GM18508 (cell line): ENCODE data around the gene LMF1.

Experiments
- ATAC-seq: cut with Tn5 transposase; IDR thresholded peaks from one replicate; pipeline ENCODE4 v1.9.1; 2021; ENCODE audit warnings: moderate number of reproducible peaks; ENCODE audit not compliant: insufficient read depth, unreplicated experiment

The LMF1 gene

GRCh38 chr16:970766-971581 is at the start of gene LMF1:
TSS of gene LMF1 (minus strand) at chr16:970984. CDS start at chr16:970980, 4 bp downstream.
- peak; percentile 50 for ATAC-seq

GRCh38 chr16:1020091-1020399 is 49.3 kb upstream of the LMF1 start:
- ATAC-seq = no peak

DNA sequence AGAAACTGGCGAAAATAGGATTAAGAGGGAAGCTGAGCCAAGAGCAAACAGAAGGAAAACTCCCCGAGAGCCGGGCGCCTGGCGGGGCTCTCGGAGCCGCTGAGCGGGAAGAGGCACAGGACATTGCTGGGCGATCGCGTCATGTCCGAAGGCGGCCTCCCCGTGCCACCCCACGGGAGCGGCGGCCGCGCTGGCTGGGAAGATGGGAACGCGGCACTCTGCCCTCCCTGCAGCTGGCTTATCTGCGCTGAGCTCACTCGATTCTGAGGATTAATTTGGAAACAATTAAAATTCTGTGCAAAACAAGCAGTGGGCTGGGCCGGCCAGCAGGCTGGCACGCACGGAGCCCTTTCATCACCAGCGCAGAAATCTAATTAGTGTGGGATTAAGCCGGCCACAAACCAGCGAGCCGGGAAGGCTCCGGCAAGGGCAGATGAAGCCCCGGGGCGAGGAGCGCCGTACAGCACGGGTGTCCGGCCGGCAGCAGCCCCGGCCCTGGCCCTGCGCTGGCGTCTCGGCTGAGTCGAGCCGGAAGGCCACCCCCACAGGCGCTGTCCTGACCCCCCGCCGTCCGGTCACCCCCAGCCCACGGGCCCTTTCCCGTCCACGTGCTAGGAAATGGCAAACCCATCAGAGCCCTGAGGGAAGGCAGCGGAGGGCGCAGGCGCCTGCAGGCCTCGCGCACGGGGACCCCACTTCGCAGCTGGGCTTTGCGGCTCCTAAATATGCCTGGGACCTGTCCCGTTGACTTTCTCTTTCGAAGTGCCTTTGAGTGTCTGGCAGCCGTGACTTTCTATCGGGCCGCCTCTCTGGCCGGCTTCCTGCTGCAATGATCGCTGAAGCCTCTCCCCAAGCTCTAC is 48.7 kb upstream of the LMF1 start:
- no peak for ATAC-seq

DNA sequence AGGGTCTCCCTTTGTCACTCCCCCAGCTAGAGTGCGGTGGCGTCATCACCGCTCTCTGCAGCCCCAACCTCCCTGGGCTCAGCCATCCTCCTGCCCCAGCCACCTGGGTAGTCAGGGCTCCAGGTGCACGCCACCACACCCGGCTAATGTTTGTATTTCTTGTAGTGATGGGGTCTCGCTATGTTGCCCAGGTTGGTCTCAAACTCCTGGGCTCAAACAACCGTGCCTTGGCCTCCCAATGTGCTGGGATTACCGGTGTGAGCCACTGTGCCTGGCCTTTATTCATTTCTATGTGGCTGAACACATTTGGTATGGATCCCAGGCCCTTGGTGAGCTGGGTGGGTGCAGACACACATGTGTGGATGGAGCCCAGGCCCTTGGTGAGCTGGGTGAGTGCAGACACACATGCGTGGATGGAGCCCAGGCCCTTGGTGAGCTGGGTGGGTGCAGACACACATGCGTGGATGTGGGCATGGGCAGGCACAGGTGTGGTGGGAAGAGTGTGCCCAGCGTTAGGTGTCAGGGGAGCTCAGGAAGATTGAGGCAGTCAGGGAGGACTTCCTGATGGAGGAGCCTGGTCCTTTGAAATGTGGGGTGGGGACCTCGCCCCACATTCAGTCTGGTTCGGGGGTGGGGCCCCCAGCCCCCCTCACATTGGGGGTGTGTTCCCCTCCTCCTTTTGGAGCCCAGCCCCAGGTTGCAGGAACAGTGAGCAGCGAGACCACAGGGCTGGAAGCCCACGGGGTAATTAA is 47.8 kb upstream of the LMF1 start:
- no peak for ATAC-seq

GRCh38 chr16:1014771-1015495 is 44.1 kb upstream of the LMF1 start:
- ATAC-seq = no peak

- no peak for ATAC-seq
These were observed 43.4 kb upstream of the LMF1 start for GRCh38 chr16:1014221-1014620.

DNA sequence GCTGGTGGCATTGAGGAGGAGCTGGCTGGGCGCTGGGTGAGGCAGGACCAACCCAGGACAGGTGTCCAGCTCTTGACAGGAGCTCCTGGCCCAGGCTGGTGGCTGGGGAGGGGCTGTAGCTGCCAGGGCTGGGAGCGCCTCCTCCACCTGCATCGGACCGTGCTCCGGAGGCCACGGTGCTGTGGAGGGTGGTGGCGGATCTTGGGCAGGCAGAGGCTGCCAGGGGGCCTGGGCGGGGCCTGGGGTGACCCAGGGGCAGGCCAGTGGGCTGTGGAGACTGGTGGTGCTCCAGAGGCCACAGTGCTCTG is 42.8 kb upstream of the LMF1 start:
- ATAC-seq = no peak

DNA sequence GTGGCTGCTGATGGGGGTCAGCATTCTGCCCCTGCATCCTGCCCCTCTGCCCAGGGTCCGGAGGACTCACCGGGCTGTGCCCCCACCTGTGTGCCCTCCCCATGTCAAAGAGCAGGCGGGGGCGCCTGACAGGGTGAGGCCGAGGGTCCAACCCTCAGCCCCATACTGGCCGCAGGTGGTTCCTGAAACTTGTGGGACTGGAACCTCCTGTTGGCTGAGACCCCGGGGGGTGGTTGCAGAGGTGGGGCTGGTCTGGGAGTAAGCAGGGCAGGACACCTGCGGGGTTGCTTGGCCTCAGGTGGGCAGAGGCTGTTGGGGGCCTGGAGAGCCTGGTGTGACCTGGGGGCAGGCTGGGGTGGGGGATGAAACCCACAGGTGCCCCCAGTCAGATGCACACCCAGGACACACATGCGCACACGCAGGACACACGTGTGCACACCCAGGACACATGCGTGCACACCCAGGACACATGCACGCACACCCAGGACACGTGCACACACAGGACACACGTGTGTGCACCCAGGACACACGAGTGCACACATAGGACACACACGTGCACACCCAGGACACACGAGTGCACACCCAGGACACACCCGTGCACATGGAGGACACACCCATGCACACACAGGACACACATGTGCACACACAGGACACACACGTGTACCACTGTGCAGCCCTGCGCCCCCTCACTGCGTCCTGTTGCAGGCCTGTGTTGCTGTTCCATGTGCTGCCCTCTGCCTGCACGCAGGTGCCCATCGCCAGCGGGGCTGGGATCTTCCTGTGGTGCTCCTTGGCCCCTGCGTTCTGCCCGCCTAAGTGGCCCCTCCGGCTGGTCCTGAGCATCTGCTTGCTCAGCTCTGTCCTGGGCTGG is 42.2 kb upstream of the LMF1 start:
- ATAC-seq = no peak

- ATAC-seq = no peak
These were observed 41.4 kb upstream of the LMF1 start for GRCh38 chr16:1012135-1012534.

DNA sequence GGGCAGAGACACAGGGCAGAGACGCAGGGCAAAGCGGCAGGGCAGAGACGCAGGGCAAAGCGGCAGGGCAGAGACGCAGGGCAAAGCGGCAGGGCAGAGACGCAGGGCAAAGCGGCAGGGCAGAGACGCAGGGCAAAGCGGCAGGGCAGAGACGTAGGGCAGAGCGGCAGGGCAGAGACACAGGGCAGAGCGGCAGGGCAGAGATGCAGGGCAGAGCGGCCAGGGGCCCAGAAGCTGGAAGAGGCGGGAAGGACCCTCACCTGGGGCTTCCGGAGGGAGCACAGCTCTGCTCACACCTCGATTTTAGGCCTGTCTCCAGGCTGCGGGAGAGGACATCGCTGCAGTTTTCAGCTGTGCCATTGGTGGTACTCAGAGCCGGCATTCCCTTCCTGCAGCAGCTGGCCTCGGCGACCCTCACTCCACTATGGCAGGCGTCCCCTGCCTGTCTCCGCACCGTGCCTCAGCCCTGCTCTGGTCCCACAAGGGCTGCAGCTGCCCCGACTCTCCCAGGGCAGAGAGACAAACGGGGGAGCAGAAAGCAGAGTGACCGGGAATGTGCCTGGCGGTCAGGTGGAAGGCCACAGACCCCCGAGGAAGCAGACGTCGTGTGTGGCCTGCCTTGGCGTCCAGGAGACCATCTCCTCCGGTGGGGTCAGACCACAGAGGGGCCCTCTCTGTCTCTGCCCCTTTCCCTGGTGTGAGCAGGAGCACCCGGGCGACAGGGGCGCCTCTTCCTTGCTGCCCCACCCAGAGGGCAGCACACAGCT is 40.7 kb upstream of the LMF1 start:
- no peak for ATAC-seq

- ATAC-seq = no peak
These were observed 40.0 kb upstream of the LMF1 start for GRCh38 chr16:1010815-1011214.

DNA sequence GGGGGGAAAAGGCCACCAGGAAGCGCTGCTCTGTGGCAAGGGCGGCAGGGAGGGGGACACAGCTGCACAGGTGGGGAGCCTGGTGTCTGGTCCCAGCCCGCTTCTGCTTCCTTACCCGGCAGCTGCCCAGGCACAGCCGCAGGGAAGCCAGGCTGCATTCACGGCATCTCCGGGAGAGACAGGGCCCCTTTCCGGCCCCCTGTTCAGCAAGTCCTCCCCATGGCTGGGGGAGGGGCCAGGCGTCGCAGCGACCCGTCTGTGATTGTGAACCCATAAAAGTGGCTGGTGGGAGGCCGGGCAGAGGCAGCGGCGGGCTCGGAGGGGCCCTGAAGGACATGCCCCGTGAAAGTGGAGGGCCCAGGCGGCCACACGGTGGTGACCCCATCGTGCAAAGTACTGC is 39.5 kb upstream of the LMF1 start:
- ATAC-seq = no peak

DNA sequence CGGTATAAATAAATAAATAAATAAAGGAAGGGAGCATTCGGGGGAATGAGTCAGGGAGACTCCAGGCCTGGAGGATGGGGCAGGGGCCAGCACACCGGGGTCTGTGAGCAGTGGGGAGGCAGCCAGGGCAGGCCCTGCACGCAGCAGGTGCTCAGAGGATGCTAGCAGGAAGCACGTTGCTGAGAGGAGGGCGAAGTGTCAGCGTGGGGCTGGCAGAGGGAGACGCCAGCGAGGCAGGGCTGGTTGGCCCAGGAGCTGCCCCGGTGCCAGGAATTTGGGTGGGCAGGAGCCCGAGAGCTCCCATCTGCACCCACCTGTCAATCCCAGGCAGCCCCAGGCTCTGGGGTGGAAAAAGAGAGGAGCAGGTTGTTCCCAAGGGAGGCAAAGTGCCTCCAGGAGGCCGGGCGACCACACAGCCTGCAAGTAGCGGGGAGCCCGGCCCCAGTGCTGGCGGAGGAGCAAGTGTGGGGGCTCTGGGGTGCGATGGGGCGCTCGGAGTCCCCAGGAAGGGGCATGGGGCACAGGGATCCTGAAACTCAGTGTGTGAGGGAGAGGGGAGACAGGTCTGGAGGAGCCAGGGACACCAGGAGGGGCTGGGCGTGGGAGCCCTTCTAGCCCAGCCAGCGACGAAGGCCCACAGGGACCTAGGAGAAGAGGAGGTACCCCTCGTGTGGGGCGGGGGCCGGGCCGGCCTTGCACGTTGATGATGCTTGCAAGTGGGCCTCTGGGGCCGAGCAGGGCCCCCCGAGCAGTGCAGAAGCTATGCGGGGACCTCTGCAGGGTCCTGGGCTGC is 38.8 kb upstream of the LMF1 start:
- no peak for ATAC-seq

- no peak for ATAC-seq
These were observed 37.3 kb upstream of the LMF1 start for GRCh38 chr16:1008085-1008484.

- ATAC-seq = no peak
These were observed 36.6 kb upstream of the LMF1 start for GRCh38 chr16:1007284-1007850.

DNA sequence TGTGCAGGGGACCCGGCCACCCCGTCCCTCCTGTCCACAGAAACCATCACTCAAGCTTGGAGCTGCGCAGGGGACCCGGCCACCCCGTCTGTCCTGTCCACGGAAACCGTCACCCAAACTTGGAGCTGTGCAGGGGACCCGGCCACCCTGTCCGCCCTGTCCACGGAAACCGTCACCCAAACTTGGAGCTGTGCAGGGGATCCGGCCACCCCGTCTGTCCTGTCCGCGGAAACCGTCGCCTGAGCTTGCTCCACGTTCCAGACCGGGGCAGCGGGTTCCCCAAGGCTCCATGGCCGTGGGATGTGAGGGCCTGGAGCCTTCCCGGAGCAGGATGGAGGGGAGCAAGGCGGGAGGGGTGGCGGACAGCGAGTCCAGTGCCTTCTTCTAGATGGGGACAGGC is 36.0 kb upstream of the LMF1 start:
- no peak for ATAC-seq

DNA sequence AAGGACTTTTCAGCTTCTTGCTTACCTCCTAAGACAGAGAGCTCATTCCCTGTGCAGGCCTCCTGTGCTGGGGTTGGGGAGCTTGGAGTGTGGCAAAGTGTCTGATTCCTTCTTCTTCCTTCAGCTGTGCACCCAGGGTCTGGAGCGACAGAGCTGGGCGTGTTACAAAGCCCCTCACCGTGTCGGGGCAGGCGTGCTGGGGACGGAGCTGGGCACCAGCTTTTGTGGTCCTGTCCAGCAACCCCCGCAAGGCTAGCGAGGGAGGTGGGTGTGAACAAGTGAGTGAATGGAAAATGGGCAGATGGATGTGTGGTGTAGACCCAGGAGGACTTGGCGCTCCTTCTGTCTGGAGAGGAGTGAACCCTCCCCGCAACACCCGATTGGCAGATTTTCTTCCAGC is 34.5 kb upstream of the LMF1 start:
- no peak for ATAC-seq
